Measurements from ENCODE around the gene DLG2. TPM values are rescaled to one million over a fixed set of nuclear protein-coding genes. Genes with fewer than 3 reads are reported as not detected.
A peak's percentile ranks its signal among the peaks of the same experiment; 100 is the strongest.

The DLG2 gene
- total and polyA plus RNA-seq, 2 donors (not counting 3 experiments of a cell fraction or from before 2014, with no cell fraction given), result 0.15 to 1.1 TPM

GRCh38 chr11:83831929-83832328, 1795.2 kb downstream of the DLG2 start:
- Histone ChIP-seq H2AFZ (ENCODE audit: low read depth, low read length) (no peak overlapping the region), H3K9me1 (replicated peaks; ENCODE audit: control insufficient read depth, extremely low read depth, insufficient read depth, low read length) (no peaks in the 10 kb centered on the region), H3K36me3 (ENCODE audit: control insufficient read depth in 2 of 2, extremely low read depth in 1 of 2, insufficient read depth in 2 of 2, low read length in 2 of 2) (no peaks in the 10 kb centered on the region), H3K9me3 (replicated peaks; ENCODE audit: control insufficient read depth, insufficient read depth, low read length) (no peaks in the 10 kb centered on the region), H3K4me2 (ENCODE audit: insufficient read depth, low read length) (no peak overlapping the region), H3K9ac (replicated peaks; ENCODE audit: extremely low read depth, insufficient read depth, low read length) (no peak overlapping the region), H3K79me2 (ENCODE audit: control insufficient read depth, insufficient read depth, low read length) (no peaks in the 10 kb centered on the region), H3K4me3 (replicated peaks in 1 of 3; ENCODE audit: insufficient read depth in 1 of 3, low read depth in 1 of 3, low read length in 3 of 3) (no peak overlapping the region), H3K27ac (ENCODE audit: insufficient read depth, low read depth, low read length) (no peak overlapping the region), H3K4me1 (ENCODE audit: control insufficient read depth, extremely low read depth, insufficient read depth, low read length) (no peaks in the 10 kb centered on the region), H4K20me1 (replicated peaks; ENCODE audit: control insufficient read depth, extremely low read depth, insufficient read depth, low read length) (no peaks in the 10 kb centered on the region), H3K27me3 (ENCODE audit: control insufficient read depth in 2 of 2, insufficient read depth in 2 of 2, low read length in 2 of 2) (no peaks in the 10 kb centered on the region)
- ChIA-PET POLR2A (no interaction called here), CTCF (no interaction called here)
- DNase-seq (ENCODE audit: low read depth, low spot score) (no peak), FAIRE-seq (no peak)
- TF ChIP-seq GATA2 (IDR thresholded peaks at IDR 0.05; ENCODE audit: insufficient read depth, insufficient read length, low read depth, low read length), result no peak
- TF ChIP-seq EZH2 (IDR thresholded peaks at IDR 0.05; ENCODE audit: borderline replicate concordance, low read depth, low read length, severe bottlenecking), result no peak
- no peak for TF ChIP-seq POLR2A (IDR thresholded peaks at IDR 0.05; ENCODE audit: low read depth, low read length)
- dilution Hi-C loops (cut with MboI; ENCODE audit: extremely low pct_ligation_motif_present, low sequenced_read_pairs), result no loop called here
- intact Hi-C loops (cut with micrococcal nuclease), result no loop called here
- no TSS peak for BruUV-seq (replicated peaks)

- no peak overlapping the region for H3K9ac ChIP-seq (replicated peaks; ENCODE audit: extremely low read depth, insufficient read depth, low read length)
- POLR2A ChIA-PET, result no interaction called here
- intact Hi-C loops (cut with micrococcal nuclease), result loop anchor here (1.0 to 5.0 kb wide), 2 partner anchors 699 to 736 kb away; no protein-coding TSS in a partner anchor
- peak; percentile 43 for DNase-seq (ENCODE audit: low read depth, low spot score)
- FAIRE-seq, result peak; percentile 80
- no peaks in the 10 kb centered on the region for H3K27me3 ChIP-seq (ENCODE audit: control insufficient read depth in 2 of 2, insufficient read depth in 2 of 2, low read length in 2 of 2)
- no peak for TF ChIP-seq JUN (IDR thresholded peaks at IDR 0.05; ENCODE audit: borderline replicate concordance, insufficient read depth, insufficient read length, low read depth)
- peak; percentile 31 to 42 for TF ChIP-seq CTCF (IDR thresholded peaks at IDR 0.05; ENCODE audit: extremely low read depth in 1 of 2, insufficient read depth in 1 of 2, low read depth in 1 of 2, low read length in 2 of 2)
- no peaks in the 10 kb centered on the region for H3K9me3 ChIP-seq (replicated peaks; ENCODE audit: control insufficient read depth, insufficient read depth, low read length)
- no peaks in the 10 kb centered on the region for H3K4me1 ChIP-seq (ENCODE audit: control insufficient read depth, extremely low read depth, insufficient read depth, low read length)
- no peak overlapping the region for H3K27ac ChIP-seq (ENCODE audit: insufficient read depth, low read depth, low read length)
- H3K79me2 ChIP-seq (ENCODE audit: control insufficient read depth, insufficient read depth, low read length), result no peaks in the 10 kb centered on the region
- H4K20me1 ChIP-seq (replicated peaks; ENCODE audit: control insufficient read depth, extremely low read depth, insufficient read depth, low read length), result no peaks in the 10 kb centered on the region
- no peak overlapping the region for H3K4me3 ChIP-seq (replicated peaks in 1 of 3; ENCODE audit: insufficient read depth in 1 of 3, low read depth in 1 of 3, low read length in 3 of 3)
- no peaks in the 10 kb centered on the region for H3K36me3 ChIP-seq (ENCODE audit: control insufficient read depth in 2 of 2, extremely low read depth in 1 of 2, insufficient read depth in 2 of 2, low read length in 2 of 2)
- no TSS peak for BruUV-seq (replicated peaks)
- H3K4me2 ChIP-seq (ENCODE audit: insufficient read depth, low read length), result no peak overlapping the region
- H2AFZ ChIP-seq (ENCODE audit: low read depth, low read length), result no peak overlapping the region
- H3K9me1 ChIP-seq (replicated peaks; ENCODE audit: control insufficient read depth, extremely low read depth, insufficient read depth, low read length), result no peaks in the 10 kb centered on the region
- dilution Hi-C loops (cut with MboI; ENCODE audit: extremely low pct_ligation_motif_present, low sequenced_read_pairs), result no loop called here
- CTCF ChIA-PET, result interaction anchor here (0.6 to 2.7 kb wide), 14 partner anchors 8 to 1052 kb away, joined by 3 to 16 read pairs (median 4); no protein-coding TSS in a partner anchor
These were observed 1799.1 kb downstream of the DLG2 start for GRCh38 chr11:83827940-83828554.
